ENCODE measurements around the gene CTSV. TPM values are rescaled to one million over a fixed set of nuclear protein-coding genes. Genes with fewer than 3 reads are reported as not detected.
"Not testable (repeated sequence)": the region's sequence is repeated elsewhere in the genome, so short reads cannot be mapped to it uniquely, and the experiment has no call there.

The CTSV gene
- polyA plus RNA-seq (ENCODE audit: insufficient read length) = 32.0 TPM
- long read RNA-seq, donor 1, transcript CTSV-201 (8 exons, 1,546 nt) = major isoform, 11 of 32 reads
- long read RNA-seq, donor 1, partial matches to known transcripts = 21 of 32 reads
- long read RNA-seq, donor 1, other reads (novel, unspliced or antisense) = 0 of 32 reads
- long read RNA-seq, donor 2, transcript CTSV-201 (8 exons, 1,546 nt) = major isoform, 8 of 16 reads
- long read RNA-seq, donor 2, partial matches to known transcripts = 8 of 16 reads
- long read RNA-seq, donor 2, other reads (novel, unspliced or antisense) = 0 of 16 reads
- long read RNA-seq, donor 3, transcript CTSV-201 (8 exons, 1,546 nt) = major isoform, 7 of 35 reads
- long read RNA-seq, donor 3, partial matches to known transcripts = 28 of 35 reads
- long read RNA-seq, donor 3, other reads (novel, unspliced or antisense) = 0 of 35 reads
- long read RNA-seq, donor 4, partial matches to known transcripts = 5 of 6 reads
- long read RNA-seq, donor 4, other reads (novel, unspliced or antisense) = 0 of 6 reads
- long read RNA-seq, donor 5, full-length matches to known transcripts = 22 of 68 reads
- long read RNA-seq, donor 5, partial matches to known transcripts = 46 of 68 reads
- long read RNA-seq, donor 5, other reads (novel, unspliced or antisense) = 0 of 68 reads
- long read RNA-seq, donor 6, transcript CTSV-201 (8 exons, 1,546 nt) = major isoform, 12 of 24 reads
- long read RNA-seq, donor 6, partial matches to known transcripts = 12 of 24 reads
- long read RNA-seq, donor 6, other reads (novel, unspliced or antisense) = 0 of 24 reads
- long read RNA-seq, donor 7, transcript CTSV-201 (8 exons, 1,546 nt) = major isoform, 14 of 35 reads
- long read RNA-seq, donor 7, partial matches to known transcripts = 21 of 35 reads
- long read RNA-seq, donor 7, other reads (novel, unspliced or antisense) = 0 of 35 reads
- long read RNA-seq, donor 8 = 0 reads

- DNase-seq = peak; percentile 88
Measured at GRCh38 chr9:97038611-97039513, at the start of gene CTSV. TSS of gene CTSV (minus strand) at chr9:97039142. CDS start at chr9:97038043, 1,099 bp downstream.

GRCh38 chr9:97087668-97088215, 48.8 kb upstream of the CTSV start:
- not testable (repeated sequence) for DNase-seq

GRCh38 chr9:97084562-97084991, 45.6 kb upstream of the CTSV start:
- DNase-seq = not testable (repeated sequence)

GRCh38 chr9:97078362-97078761, 39.4 kb upstream of the CTSV start:
- no peak for DNase-seq

GRCh38 chr9:97077452-97078295, 38.7 kb upstream of the CTSV start:
- DNase-seq = no peak

- DNase-seq = not testable (repeated sequence)
Measured at GRCh38 chr9:97076731-97077451, 37.9 kb upstream of the CTSV start.

GRCh38 chr9:97076238-97076637, 37.3 kb upstream of the CTSV start:
- DNase-seq = no peak

- no peak for DNase-seq
Measured at GRCh38 chr9:97075289-97075985, 36.5 kb upstream of the CTSV start.

- DNase-seq = no peak
Measured at GRCh38 chr9:97073506-97073905, 34.6 kb upstream of the CTSV start.

- no peak for DNase-seq
Measured at GRCh38 chr9:97072285-97072776, 33.4 kb upstream of the CTSV start.

- DNase-seq = not testable (repeated sequence)
Measured at GRCh38 chr9:97070325-97070724, 31.4 kb upstream of the CTSV start.

GRCh38 chr9:97067490-97067889, 28.5 kb upstream of the CTSV start:
- DNase-seq = no peak

GRCh38 chr9:97064176-97064575, 25.2 kb upstream of the CTSV start:
- DNase-seq = no peak

GRCh38 chr9:97060796-97061195, 21.9 kb upstream of the CTSV start:
- DNase-seq = no peak

GRCh38 chr9:97059626-97060025, 20.7 kb upstream of the CTSV start:
- DNase-seq = no peak

- DNase-seq = no peak
Measured at GRCh38 chr9:97057651-97058050, 18.7 kb upstream of the CTSV start.

GRCh38 chr9:97055891-97056290, 16.9 kb upstream of the CTSV start:
- DNase-seq = not testable (repeated sequence)

GRCh38 chr9:97053717-97054116, 14.8 kb upstream of the CTSV start:
- DNase-seq = no peak

GRCh38 chr9:97052735-97053134, 13.8 kb upstream of the CTSV start:
- no peak for DNase-seq
